PC-9 (cell line): ENCODE measurements around the gene ZFHX3. TPM values are rescaled to one million over a fixed set of nuclear protein-coding genes. Genes with fewer than 3 reads are reported as not detected.

Experiments
- BruUV-seq: library from RNA; stranded (reverse); fragments of 400-500 nt; replicated peaks from 2 replicates; lab custom pipeline; 2021; lab: Mats Ljungman, UMichigan
- CTCF ChIA-PET: fragments of 300-600 bp; sonication (Branson Sonifier 250); formaldehyde crosslinking; loops from one replicate; lab custom pipeline; 2022; ENCODE audit warnings: antibody characterized with exemption; lab: Charles Lee
- POLR2A ChIA-PET: fragments of 300-600 bp; sonication (Branson Sonifier 250); formaldehyde crosslinking; loops from one replicate; lab custom pipeline; 2022; ENCODE audit warnings: antibody characterized with exemption; ENCODE audit not compliant: unreplicated experiment; lab: Charles Lee
- DNase-seq, 2 experiments: peaks; one replicate each; pipeline versions ENCODE4 v3.0.0 to v3.0.0-alpha.2; 2015 to 2022; ENCODE audit warnings: mixed read lengths in 1 of 2
- H2AFZ ChIP-seq: fragments of 200-600 bp; sonication (generic); 2 replicates; pipeline ENCODE4 v1.8.1; 2017; ENCODE audit warnings: antibody characterized with exemption
- H3F3A ChIP-seq: fragments of 200-600 bp; sonication (generic); 2 replicates; pipeline ENCODE4 v1.8.1; 2017; ENCODE audit warnings: antibody characterized with exemption, mild to moderate bottlenecking, low read depth; ENCODE audit not compliant: insufficient read depth
- H3K27ac ChIP-seq: fragments of 200-600 bp; sonication (generic); 2 replicates; pipeline ENCODE4 v1.6.1; 2016; ENCODE audit warnings: mixed run types
- H3K27me3 ChIP-seq: fragments of 200-600 bp; sonication (generic); 2 replicates; pipeline ENCODE4 v1.6.1; 2016; ENCODE audit warnings: low read depth, mixed run types; ENCODE audit not compliant: insufficient read depth
- H3K36me3 ChIP-seq: fragments of 200-600 bp; sonication (generic); 2 replicates; pipeline ENCODE4 v1.6.1; 2016; ENCODE audit warnings: low read depth, mixed run types
- H3K4me1 ChIP-seq: fragments of 200-600 bp; sonication (generic); replicated peaks from 2 replicates; pipeline ENCODE4 v1.6.1; 2016; ENCODE audit warnings: mixed run types; ENCODE audit not compliant: insufficient read depth
- H3K4me2 ChIP-seq: fragments of 200-600 bp; sonication (generic); 2 replicates; pipeline ENCODE4 v1.6.1; 2017; ENCODE audit warnings: mixed run types
- H3K4me3 ChIP-seq: fragments of 200-600 bp; sonication (generic); 2 replicates; pipeline ENCODE4 v1.6.1; 2016; ENCODE audit warnings: mixed run types
- H3K79me2 ChIP-seq: fragments of 200-600 bp; sonication (generic); 2 replicates; pipeline ENCODE4 v1.6.1; 2017; ENCODE audit warnings: low read depth, mixed run types
- H3K9me2 ChIP-seq: fragments of 200-600 bp; sonication (generic); 2 replicates; pipeline ENCODE4 v1.8.1; 2017; ENCODE audit warnings: mild to moderate bottlenecking; ENCODE audit not compliant: insufficient read depth
- H3K9me3 ChIP-seq: fragments of 200-600 bp; sonication (generic); 2 replicates; pipeline ENCODE4 v1.8.1; 2016; ENCODE audit warnings: low read depth; ENCODE audit not compliant: insufficient read depth
- H4K20me1 ChIP-seq: fragments of 200-600 bp; sonication (generic); 2 replicates; pipeline ENCODE4 v1.8.1; 2017; ENCODE audit not compliant: insufficient read depth
- CTCF ChIP-seq: fragments of 200-600 bp; sonication (generic); conservative IDR thresholded peaks from 2 replicates; pipeline ENCODE4 v1.6.1; 2017; ENCODE audit warnings: mixed run types, antibody characterized with exemption, mild to moderate bottlenecking, moderate library complexity
- EZH2 ChIP-seq: fragments of 200-600 bp; sonication (generic); IDR thresholded peaks from 2 replicates; pipeline ENCODE4 v1.8.0; 2017; ENCODE audit warnings: antibody characterized with exemption, low read depth
- intact Hi-C: fragments of 100-400 bp; cut with micrococcal nuclease; formaldehyde crosslinking; loops from one replicate; pipeline ENCODE4 v1.10.0; 2022; ENCODE audit not compliant: unreplicated experiment
- total RNA-seq: library from RNA; stranded (reverse); gene quantifications from 2 replicates; pipeline ENCODE4 v1.2.3, GENCODE V29; 2021

The ZFHX3 gene
- total RNA-seq, 1 experiment from 2014 or later = 23.1 TPM

GRCh38 chr16:73064212-73064993 is 16.5 kb upstream of the ZFHX3 start:
- Histone ChIP-seq H3K27ac (no peak overlapping the region), H3K79me2 (0 out of 2 replicates have a peak, but pooled peaks cover 4% of the 10 kb centered on the region), H3F3A (peaks cover 21% of the 10 kb centered on the region), H3K27me3 (no peaks in the 10 kb centered on the region), H4K20me1 (no peaks in the 10 kb centered on the region), H3K9me2 (no peaks in the 10 kb centered on the region), H3K4me3 (no peak overlapping the region), H2AFZ (0 out of 2 replicates have a peak overlapping the region, but pooled peaks have one; percentile 46), H3K36me3 (no peaks in the 10 kb centered on the region), H3K4me1 (peaks cover 28% of the 10 kb centered on the region), H3K9me3 (no peaks in the 10 kb centered on the region), H3K4me2 (peak overlapping the region; percentile 34; the same call in 1 of the 2 replicates)
- TF ChIP-seq EZH2 (no peak), CTCF (no peak)
- no peak for DNase-seq
- CTCF ChIA-PET = no interaction called here
- intact Hi-C loops = no loop called here
- no TSS peak for BruUV-seq
- POLR2A ChIA-PET = no interaction called here

- intact Hi-C loops = no loop called here
- TF ChIP-seq CTCF = no peak
- no peak for TF ChIP-seq EZH2
- ChIA-PET POLR2A (no interaction called here), CTCF (no interaction called here)
- Histone ChIP-seq H4K20me1 (no peaks in the 10 kb centered on the region), H3K4me3 (no peak overlapping the region), H3K9me3 (no peaks in the 10 kb centered on the region), H3F3A (peaks cover 15% of the 10 kb centered on the region), H3K4me2 (peak overlapping the region; percentile 34; the same call in 1 of the 2 replicates), H3K4me1 (peaks cover 25% of the 10 kb centered on the region), H2AFZ (no peak overlapping the region), H3K27ac (no peak overlapping the region), H3K27me3 (no peaks in the 10 kb centered on the region), H3K79me2 (0 out of 2 replicates have a peak, but pooled peaks cover 4% of the 10 kb centered on the region), H3K36me3 (no peaks in the 10 kb centered on the region), H3K9me2 (no peaks in the 10 kb centered on the region)
- BruUV-seq = no TSS peak
- DNase-seq = no peak
These were observed 15.9 kb upstream of the ZFHX3 start for GRCh38 chr16:73063854-73064211.

DNA sequence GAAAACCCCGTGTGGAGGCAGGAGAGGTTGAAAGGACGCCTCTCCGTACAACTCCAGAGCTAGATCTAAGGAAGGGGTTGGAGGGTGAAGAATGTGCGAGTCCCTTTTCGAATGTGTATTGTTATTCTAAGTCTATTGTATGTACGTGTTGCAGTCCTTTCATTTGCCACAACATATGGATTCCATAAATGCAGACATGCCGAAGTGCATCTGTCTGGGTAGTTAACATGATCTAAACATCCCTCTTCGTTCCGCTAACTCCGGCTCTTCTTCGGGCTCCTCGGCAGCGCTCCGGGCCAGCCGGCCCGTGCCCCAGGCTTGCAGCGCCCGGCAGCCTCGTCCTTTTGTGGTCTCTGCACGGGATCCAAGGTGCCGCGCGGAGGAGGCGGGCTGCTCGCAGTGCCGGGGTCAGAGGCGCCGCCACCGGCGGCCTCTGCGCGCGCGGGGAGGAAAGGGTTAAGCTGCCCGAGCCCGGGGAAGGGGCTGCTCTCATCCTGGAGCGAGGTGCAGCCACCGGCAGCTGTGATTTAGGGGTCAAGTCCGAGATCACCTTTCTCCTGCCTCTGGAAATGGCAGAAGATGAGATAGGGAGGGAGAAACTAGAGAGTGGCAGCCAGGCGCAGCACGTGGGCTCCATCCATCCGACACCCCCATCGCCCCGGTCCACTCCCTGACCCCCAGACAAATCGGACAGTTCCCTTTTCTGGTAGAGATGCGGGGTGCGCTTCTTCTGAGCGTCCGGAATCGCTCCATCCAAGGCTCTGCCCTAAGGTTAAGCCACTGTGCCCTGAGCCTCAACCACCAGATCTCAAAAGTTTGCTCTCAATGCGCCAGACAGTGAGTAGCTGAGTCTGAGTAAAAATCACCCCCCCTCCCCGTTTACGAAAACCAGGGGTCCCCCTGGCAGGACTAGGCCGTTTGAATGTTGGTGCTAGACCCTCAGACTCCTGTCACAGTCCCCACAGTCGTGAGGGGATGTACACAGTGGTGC is 15.1 kb upstream of the ZFHX3 start:
- H4K20me1 ChIP-seq = no peaks in the 10 kb centered on the region
- no peaks in the 10 kb centered on the region for H3K27me3 ChIP-seq
- no peaks in the 10 kb centered on the region for H3K36me3 ChIP-seq
- H3K9me3 ChIP-seq = no peaks in the 10 kb centered on the region
- no peak overlapping the region for H3K4me2 ChIP-seq
- H3K9me2 ChIP-seq = no peaks in the 10 kb centered on the region
- no TSS peak for BruUV-seq
- ChIA-PET CTCF (interaction anchor here (0.5 kb wide), 1 partner anchor 230 kb away, joined by 16 read pairs; no protein-coding TSS in a partner anchor), POLR2A (no interaction called here)
- intact Hi-C loops = no loop called here
- no peak for TF ChIP-seq CTCF
- no peak for TF ChIP-seq EZH2
- H3K27ac ChIP-seq = no peak overlapping the region
- H2AFZ ChIP-seq = no peak overlapping the region
- peaks cover 17% of the 10 kb centered on the region for H3K4me1 ChIP-seq
- no peak overlapping the region for H3K4me3 ChIP-seq
- H3K79me2 ChIP-seq = 0 out of 2 replicates have a peak, but pooled peaks cover 4% of the 10 kb centered on the region
- H3F3A ChIP-seq = peaks cover 7% of the 10 kb centered on the region
- no peak for DNase-seq
